HEK293T (cell line): ENCODE data around the gene LTBP1.

Experiments
- BHLHE40 ChIP-seq: fragments of 450-650 bp; IDR thresholded peaks from 2 replicates; pipeline ENCODE4 v1.6.1; 2016; ENCODE audit warnings: mild to moderate bottlenecking, moderate library complexity, borderline replicate concordance
- FOXA1 ChIP-seq: fragments of 450-650 bp; IDR thresholded peaks from 2 replicates; pipeline ENCODE4 v1.6.1; 2016; ENCODE audit warnings: mild to moderate bottlenecking
- FOXK2 ChIP-seq: fragments of 450-650 bp; IDR thresholded peaks from 2 replicates; pipeline ENCODE4 v1.6.1; 2016; ENCODE audit warnings: mild to moderate bottlenecking
- HDGF ChIP-seq: fragments of 450-650 bp; IDR thresholded peaks from 2 replicates; pipeline ENCODE4 v1.6.1; 2017; ENCODE audit warnings: antibody characterized with exemption, borderline replicate concordance
- PKNOX1 ChIP-seq: fragments of 450-650 bp; IDR thresholded peaks from 2 replicates; pipeline ENCODE4 v1.6.1; 2016
- SP1 ChIP-seq: fragments of 450-650 bp; IDR thresholded peaks from 2 replicates; pipeline ENCODE4 v1.6.1; 2017

GRCh38 chr2:33291278-33292013 is 344.7 kb downstream of the LTBP1 start:
- TF ChIP-seq SP1 (no peak), HDGF (no peak), FOXA1 (no peak), FOXK2 (no peak), PKNOX1 (no peak), BHLHE40 (no peak)
